Activated CD4-positive, alpha-beta T cell treated with anti-CD3 and anti-CD28 coated beads, Interleukin-2, amount 50 U/mL, for 24 hours (primary cell): ENCODE measurements around the gene FBF1.

ENCODE experiments used
- DNase-seq, 2 donors: peaks; one replicate each; pipeline ENCODE4 v3.0.0-alpha.2; 2020; ENCODE audit warnings: low read depth in 1 of 2, low spot score in 1 of 2

The FBF1 gene

DNA sequence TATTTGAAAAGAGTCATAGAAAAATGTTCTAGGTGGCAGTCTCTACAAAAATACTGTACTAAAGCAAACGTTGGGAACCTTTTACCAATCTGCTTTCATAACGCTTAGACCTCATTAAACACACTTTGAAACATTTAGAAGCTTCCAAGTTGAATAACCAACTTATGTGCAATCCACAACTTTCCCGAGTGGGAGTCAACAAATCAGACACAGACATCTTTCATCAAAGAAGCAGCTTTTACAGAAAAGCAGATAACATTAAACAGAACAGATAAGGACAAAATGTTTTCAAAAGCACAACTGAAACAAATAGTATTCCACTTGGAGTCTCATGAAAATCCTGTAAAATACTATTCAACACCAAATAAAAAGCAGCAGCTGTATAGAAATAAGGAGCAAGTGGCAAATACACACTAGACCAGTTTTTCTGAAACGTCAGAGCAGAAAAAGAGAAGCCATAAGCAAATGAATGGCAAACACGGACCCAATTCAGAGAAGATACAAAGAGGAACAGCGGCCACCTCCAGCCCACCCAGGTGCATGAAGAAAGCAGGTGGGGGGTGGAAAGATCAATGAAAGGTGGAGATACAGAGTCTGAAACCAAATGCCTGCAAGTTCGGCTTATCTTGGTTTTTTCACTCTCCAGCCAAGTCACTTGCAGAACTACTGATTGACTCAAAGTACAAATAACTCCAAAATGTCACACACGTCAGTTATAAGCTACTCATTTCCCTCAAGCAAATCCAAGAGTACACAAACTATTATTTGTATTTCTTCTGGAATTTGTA is 18.4 kb upstream of the FBF1 start:
- DNase-seq = no peak

DNA sequence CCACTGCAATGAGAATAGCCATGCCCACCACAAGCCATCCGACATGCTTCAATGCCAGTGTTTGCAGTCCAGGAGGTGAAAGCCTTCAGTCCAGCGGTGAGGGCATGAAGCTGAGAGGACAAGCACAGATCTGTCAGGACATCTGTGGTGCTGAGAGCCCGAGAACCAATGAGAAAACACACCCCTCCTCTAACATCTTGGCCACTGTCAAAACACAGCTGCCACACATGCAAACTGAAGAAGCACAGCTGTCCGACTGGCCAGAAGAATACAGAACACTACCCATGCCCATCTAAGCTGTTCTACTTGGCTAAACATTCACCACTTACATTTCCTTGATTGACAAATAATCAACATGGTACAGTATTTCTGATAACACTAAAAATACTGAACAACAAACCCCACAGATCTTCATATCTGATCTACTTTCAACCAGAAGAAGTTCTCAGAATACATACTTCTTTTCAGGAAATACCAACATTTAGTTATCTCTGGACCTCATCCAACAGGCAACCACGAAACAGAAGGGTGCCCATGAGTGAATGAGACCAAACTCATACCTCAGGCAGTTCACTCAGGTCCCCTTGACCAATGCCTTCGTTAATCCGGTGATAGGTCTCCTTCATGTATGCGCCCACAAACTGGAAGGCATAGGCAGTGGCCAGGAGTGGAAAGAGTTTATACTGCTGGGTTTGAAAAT is 10.2 kb upstream of the FBF1 start:
- DNase-seq = no peak

DNA sequence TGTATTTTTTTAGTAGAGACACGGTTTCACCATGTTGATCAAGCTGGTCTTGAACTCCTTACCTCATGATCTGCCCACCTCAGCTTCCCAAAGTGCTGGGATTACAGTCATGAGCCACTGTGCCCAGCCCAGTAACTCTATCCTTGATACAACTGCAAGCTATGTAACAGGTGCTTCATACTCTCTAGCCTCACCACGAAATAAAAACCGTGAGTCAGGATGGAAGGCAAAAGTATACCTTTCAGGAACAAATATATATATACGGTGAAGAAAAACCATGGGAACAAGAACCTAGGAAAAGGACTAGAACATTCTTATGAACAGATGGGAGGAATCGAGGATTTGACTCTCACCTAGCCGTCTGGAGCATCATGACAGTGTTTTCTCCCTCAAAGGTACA is 9.6 kb upstream of the FBF1 start:
- no peak for DNase-seq

DNA sequence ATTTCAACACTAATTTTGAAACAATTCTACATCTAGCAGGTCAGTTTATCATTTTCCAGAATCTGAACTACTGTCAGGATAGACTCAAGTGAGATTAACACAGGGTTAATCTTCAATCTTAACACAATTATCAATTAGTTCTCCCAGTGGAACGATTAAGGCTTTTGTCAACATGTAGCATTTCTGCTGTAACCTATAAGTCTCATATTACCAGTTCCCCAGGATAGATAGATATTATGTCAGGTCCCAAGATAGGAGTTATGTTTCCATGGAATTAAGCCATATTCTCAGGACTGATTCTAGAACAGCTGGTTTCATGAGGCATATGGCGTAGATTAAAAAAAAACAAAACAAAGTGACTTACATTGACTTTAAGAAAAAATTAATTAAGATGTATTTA is 4.4 kb upstream of the FBF1 start:
- DNase-seq = no peak

DNA sequence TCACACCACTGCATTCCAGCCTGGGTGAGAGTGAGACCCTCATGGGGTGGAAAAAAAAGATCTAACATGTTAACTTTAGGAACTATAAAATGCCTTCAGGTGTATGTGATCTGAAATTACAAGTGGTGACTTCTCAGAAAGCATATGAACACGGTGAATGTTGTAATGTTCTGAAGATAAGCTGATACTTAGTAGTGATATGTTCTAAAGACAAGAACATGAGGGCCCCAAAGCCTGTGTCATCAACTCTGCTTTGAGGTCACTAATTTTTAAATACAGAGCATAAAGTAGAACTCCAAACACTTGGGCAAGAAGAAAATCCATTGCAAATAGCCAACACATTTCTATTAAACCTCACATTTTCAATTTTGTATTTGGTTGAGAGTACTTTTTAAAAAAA is 2.6 kb upstream of the FBF1 start:
- DNase-seq = no peak

DNA sequence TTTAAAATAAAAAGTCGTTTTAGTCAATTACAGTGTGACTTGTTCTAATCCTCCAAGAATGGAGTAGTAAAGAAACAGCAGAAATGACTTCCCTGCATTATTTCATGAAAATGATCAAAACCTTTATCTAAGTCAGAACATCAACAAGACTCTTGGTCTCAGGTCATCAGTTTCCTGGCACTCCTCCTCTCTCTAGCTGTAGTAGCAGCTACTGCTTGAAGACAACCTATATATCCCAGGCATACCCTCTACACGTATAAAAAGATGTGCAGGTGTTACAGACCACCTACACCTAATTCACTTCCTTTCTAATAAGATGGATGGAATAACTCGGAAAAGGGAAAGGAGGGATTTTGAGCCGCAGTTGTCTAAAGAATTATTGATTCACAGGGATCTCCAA is 1.6 kb upstream of the FBF1 start:
- DNase-seq = no peak

DNA sequence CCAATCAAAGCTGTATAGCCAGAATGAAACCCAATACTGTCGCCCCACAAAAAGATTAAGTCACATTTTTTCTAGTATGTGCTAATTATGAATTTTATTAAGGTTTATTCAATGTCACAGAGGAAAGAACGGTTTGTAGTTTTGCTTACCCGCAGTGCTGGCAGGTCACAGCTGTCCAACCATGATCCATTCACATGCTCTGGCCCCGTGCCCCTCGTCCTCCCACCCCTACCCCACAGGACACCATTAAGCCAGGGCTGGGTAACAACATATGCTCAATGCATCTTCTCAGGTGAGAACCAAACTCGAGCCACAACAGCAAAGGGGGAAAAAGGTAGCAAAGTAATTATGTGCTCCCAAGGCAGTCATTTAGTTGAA is 589 bp upstream of the FBF1 start:
- no peak for DNase-seq

DNA sequence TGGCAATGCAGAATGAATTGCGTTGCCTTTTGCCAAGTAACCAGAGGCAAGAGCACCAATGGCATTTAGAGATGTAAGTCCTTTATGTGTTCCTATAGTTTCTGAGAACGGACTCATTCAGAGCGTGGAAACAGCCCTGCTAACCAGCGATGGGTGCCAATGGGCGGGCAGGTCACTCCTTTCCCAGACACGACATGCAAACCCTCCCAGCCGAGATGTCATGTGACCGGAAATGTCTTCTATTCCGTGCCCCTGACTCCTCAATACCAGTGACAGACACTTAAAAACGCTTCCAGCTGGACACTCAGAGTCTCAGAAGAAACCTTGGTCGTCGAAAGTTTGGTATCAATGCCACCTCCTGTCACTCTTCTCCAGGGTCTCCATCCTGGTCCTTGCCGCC is 3.2 kb downstream of the FBF1 start:
- DNase-seq = no peak

DNA sequence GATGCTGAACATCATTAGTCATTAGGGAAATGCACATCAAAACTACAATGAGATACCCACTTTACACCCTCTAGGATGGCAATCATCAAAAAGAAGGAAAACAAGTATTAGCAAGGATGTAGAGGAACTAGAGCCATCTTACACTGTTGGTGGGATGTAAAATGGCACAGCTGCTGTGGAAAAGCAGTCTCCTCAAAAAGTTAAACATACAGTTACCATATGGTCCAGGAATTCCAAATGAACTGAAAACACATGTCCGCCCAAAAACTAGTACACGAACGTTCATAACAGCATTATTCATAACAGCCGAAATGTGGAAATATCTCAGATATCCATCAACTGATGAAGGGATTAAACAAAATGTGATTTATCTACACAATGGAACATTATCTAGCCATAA is 7.0 kb downstream of the FBF1 start:
- no peak for DNase-seq

DNA sequence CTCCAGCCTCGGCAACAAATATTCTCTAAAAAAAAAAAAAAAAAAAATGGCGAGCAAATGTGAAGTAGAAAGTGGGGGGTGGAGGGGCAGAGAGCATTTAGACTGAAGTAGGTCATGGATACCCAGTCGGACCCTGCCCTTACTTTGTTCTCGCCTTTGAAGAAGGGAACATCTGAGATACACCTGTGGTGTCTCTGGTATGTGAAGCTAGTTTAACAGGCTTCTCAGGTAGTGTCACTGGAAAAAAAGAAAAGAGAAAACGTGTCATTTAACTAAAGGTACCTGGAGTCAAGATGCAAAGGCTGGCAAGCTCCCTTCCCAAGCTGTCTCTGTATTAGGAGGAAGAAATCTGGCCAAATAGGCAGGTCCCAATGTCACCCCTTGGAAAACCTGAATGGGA is 8.0 kb downstream of the FBF1 start:
- no peak for DNase-seq

DNA sequence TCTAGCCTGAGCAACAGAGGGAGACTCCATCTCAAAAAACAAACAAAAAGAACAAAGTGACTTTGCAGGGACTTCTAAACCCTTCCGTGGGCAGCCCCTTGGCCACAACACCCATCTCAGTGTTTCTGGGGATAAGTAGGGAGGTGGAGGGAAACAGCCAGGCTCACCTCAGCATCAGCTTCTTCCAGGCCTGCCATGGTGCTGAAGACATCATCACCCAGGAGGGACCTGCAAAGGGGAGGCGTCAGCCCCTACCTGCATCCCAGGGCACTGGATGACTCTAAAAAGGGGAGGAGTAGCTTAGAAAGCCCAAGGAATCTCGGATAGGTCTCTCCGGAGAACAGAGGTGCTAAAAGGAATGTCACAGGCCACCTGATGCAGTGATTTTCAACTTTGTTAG is 9.8 kb downstream of the FBF1 start:
- no peak for DNase-seq

DNA sequence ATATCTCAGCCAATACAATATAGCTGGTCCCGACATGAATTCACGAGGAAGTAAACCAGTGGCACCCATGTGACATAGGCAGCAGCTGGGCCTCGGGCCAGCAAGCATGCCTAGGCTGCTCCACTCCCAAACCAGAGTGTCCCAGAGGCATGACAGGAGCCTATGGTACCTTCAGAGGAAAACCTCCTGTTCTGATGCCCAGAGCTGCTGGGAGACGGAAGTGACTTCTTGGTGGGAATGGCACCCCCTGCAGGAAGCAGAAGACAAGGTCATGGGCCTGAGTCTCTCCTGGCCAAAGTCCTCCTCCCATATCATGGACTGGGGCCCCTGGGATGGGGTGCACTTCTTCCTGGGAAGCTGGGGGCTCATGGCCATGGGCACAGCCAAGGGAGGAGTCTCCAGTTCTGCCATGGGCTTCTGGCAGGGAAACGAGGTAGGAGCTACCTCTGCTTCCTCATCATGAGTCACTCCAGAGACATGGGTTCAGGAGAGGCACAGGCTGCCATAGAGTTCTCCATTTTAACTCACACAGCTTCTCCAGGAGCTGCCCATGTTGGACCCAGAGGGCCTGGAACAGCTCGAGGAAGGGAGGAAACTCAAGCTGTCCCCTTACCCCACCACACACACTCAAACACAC is 13.4 kb downstream of the FBF1 start:
- DNase-seq = no peak

DNA sequence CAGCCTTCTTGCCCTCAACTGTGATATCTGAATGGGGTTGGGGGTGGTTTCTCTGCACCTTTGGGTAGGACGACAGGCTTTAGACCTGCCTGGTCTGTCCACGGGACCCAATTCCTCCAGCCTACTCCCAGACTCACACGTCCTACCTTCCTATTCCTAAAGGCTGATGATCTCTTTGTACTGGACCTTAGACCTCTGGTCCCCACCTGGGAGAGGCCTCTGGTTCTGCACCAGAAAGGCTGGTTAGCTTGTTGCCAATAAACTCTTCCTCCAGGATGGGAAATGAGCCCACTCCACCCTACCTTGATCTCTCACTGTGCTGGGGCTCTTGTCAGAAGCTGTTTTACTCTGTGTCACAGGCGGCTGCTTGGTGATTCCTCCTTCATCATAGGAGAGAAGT is 14.4 kb downstream of the FBF1 start:
- no peak for DNase-seq

DNA sequence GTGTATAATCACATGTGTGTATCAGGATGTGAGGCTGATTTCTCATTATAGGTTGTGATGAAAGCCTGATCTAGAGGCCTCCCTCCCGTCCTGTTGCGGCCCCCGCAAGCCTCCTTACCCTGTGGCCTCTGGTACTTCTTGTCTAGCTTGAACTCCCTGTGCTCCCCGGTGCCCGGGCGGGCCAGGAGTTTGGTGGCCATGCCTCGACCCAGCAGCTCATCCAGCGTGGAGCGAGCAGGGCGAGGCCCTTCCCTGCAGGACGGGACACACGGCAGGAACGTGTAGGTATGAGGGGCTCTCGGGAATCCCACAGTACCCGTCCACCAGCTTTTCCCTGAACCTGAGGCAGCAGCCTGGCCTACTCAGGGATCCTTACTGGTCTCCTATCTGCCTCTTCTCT is 14.9 kb downstream of the FBF1 start:
- no peak for DNase-seq

DNA sequence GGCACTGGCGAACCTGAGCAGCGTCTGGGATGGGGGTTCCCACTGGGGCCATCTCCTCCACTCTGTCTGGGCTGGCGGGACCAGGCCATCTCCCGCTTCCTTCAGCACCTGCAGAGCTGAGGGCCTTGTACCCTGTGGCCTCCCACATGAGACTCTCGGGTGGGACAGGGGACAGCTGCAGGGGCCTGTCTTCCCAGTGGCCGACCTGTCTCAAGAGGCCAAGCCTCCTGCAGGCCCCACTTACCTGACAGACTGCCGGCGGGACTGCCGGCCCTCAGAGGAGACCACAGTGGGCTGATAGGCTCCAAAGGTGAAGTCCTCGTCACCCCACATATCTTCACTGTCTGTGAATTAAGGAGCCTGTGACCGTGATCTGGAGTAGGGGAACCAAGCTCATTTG is 15.7 kb downstream of the FBF1 start:
- no peak for DNase-seq

DNA sequence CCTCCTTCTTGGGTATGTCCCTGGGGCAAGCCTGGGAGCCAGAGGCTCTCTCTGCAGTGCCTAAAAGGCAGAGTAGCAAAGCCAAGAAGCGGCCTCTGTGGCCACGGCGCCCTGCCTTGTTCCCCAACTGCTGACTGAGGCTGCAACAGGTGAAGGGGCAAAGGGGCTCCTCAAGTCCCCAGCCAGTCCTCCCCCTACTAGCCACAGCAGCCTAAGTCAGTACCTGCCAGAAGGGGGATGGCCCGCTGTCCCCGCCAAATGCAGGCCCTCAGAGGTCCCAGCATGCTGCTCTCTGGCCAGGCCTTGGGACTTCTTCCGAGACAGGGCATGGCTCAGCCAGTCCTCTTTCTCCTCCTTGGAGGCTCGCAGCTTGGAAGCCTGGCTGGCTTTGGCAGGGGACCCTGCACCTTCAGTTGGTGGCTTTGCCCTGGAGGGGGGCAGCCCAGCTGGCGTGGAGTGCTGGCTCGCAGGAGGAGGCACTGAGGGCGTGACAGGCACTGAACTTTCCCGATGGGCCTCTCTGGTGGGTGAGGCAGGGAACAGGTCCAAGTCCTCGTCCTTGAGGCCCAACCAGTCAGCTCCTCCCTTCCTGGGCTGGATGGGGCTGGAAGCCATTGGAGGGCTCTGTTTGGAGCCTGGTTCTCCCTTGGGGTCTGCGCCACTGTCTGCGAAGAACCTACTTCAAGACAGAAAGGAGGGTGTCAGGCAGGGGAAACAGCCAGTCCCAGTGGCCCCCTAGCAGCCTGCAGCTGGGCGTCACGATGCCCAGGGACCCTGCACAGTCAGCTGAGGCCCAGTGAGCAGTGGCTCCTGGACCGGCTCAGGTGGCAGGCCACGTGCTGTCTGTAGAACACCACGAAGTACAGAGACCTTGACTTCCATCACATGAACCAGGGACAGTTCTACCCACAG is 17.6 kb downstream of the FBF1 start:
- DNase-seq = no peak

DNA sequence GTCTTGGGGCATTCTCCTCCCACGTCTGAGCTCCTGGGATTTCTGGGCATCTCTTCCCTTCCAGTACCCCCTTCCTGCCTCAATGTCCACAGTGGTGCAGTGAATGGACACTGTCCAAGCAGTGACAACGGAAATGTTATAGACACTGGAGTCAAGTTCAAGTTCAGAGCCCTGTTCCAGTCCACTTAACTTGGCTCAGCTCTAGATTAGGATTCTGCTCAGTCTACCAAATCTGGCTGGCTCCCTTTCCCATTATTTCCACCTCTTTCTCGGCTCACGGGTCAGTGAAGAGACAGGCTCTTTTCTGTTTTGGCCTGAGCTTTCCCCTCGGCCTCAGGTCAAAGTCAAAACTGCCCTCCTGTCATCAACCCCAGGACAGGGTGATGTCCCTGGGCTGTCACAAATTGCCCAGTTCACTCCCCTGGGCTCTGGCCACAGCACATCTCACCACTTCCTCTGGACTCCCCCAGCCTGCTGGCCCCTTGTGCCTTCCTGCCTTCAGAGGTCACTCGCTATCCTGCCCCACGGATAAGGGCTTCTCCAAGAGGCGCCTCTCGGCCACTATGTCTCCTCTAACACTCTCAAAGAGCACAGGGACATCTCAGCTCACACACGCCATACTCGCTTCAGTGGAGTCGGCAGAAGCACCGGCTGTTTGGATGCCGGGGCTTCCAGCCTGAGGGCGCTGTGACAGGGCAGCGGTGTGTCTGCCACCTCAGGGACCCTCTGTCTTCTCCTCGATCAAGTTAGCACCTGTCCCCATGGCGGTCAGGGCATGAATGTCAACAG is 18.5 kb downstream of the FBF1 start:
- no peak for DNase-seq

DNA sequence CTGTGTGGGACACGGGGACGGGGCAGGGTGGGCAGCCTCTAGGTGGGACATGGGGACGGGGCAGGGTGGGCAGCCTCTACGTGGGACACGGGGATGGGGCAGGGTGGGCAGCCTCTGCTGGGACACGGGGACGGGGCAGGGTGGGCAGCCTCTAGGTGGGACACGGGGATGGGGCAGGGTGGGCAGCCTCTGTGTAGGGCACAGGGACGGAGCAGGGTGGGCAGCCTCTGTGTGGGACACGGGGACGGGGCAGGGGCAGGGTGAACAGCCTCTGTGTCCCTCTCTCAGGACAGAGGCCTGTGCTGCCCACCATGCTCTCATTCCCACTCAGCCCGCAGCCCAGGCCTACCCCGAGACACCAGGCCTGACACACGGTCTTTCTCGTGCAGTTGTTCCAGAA is 19.2 kb downstream of the FBF1 start:
- no peak for DNase-seq

DNA sequence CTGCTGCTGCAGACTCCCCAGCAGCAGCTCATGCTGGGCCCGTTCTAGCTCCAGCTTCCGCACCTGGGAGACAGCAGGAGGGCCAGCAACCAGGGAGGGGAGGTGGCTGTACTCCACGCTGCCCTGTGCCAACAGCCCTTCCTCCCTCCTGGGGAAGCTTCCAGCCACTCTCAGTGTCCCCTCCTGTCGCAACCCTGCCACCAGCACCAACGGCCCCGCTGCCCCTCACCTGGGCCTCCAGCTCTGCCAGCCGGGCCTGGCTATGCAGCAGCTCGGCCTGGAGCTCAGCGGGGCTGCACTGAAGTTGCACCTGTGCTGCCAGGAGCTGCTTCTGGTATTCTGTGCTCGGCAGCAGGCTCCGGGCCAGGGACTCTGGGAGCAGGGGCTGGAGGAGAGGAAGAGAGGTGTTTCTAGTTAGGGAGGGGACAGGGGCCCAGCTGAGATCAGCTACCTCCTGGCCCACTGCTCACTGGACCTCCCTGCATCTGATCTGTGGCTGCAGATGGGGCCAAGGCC is 20.7 kb downstream of the FBF1 start:
- no peak for DNase-seq

DNA sequence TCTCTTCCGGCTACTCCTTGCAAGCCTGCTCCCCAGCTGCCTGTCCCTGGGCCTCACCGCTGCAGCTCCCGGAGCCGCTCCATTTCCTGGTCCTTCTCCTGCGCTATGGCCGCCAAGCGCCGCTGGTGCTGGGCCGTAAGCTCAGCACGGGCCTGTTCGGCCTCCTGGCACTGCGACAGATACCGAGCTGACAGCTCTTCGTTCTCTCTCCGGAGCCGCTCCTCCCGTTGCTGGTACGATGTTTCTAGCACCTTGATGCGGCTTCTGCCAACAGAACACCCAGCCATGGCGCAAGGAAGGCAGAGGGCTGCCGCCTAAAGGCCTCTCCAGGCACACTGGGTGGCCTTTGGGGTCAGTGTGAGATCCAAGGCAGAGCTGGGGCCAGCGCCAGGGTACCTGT is 21.2 kb downstream of the FBF1 start:
- DNase-seq = no peak
